Measurements from ENCODE around the gene PAX5. TPM values are rescaled to one million over a fixed set of nuclear protein-coding genes. Genes with fewer than 3 reads are reported as not detected.

The PAX5 gene
- total RNA-seq, 3 donors from 2014 or later (not counting 1 experiment from before 2014, with no cell fraction given), result 1.3 to 2.1 (median 2.0) TPM

DNA sequence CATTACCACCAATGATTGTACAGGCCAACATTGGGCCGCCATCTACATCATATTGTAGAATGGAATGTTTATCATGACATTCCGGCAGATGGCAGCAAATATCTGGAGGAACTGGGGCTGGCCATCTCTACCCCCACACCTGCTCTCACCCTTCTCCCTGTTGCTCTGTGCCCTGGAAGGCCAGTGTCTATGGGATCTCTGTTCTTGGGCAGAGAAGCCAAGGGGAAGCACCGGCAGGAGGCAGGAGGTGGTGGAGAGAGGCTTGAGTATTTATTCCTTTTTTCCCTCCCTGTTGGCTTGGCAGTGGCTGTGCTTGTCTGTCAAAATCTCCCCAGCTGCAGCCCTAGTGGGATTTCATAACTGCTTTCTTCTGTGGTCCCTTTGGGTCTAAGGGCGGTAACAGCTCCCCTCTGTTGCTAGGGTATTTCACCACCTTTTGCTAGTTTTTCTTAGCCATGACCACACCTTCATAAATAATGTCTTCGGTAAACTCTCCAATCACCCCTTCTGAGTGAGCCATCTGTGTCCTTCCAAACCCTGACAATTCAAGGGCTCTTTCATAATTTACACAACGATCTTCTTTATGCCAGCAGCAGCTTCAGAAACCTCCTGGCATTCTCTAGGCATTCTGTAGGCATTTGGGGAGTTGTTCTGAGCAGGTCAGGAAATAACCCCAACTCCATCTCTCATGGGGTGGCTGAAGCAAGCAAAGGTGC, 235.6 kb downstream of the PAX5 start:
- Mint-ChIP-seq H3K4me3 (no peak overlapping the region), H3K27ac (no peak overlapping the region), H3K9me3 (no peaks in the 10 kb centered on the region), H3K27me3 (ENCODE audit: low read depth in 2 of 2) (peaks cover 17 to 29% of the 10 kb centered on the region in 2 donors), H3K36me3 (peaks cover under 1% of the 10 kb centered on the region), H3K4me1 (no peaks in the 10 kb centered on the region)
- H3K4me1 ChIP-seq (ENCODE audit: control insufficient read depth, insufficient read depth, low read length), result no peaks in the 10 kb centered on the region
- no peak overlapping the region for H3K27ac ChIP-seq (ENCODE audit: low read length)
- WGBS (ENCODE audit: insufficient coverage), result 79% methylated on average over 6 of the region's 6 CpGs
- H3K4me3 ChIP-seq (ENCODE audit: low read length), result no peak overlapping the region
- peaks cover 6% of the 10 kb centered on the region for H3K9me3 ChIP-seq (ENCODE audit: control insufficient read depth, insufficient read depth, low read length)
- no peaks in the 10 kb centered on the region for H3K36me3 ChIP-seq (ENCODE audit: control insufficient read depth, insufficient read depth, low read length)
- DNase-seq, result no peak
- TF ChIP-seq, protein P1, sequence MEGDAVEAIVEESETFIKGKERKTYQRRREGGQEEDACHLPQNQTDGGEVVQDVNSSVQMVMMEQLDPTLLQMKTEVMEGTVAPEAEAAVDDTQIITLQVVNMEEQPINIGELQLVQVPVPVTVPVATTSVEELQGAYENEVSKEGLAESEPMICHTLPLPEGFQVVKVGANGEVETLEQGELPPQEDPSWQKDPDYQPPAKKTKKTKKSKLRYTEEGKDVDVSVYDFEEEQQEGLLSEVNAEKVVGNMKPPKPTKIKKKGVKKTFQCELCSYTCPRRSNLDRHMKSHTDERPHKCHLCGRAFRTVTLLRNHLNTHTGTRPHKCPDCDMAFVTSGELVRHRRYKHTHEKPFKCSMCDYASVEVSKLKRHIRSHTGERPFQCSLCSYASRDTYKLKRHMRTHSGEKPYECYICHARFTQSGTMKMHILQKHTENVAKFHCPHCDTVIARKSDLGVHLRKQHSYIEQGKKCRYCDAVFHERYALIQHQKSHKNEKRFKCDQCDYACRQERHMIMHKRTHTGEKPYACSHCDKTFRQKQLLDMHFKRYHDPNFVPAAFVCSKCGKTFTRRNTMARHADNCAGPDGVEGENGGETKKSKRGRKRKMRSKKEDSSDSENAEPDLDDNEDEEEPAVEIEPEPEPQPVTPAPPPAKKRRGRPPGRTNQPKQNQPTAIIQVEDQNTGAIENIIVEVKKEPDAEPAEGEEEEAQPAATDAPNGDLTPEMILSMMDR (IDR thresholded peaks at IDR 0.05), result no peak
- H3K27me3 ChIP-seq (ENCODE audit: control insufficient read depth, insufficient read depth, low read length), result no peaks in the 10 kb centered on the region
- intact Hi-C loops (cut with micrococcal nuclease), result no loop called here
- ATAC-seq, result no peak

DNA sequence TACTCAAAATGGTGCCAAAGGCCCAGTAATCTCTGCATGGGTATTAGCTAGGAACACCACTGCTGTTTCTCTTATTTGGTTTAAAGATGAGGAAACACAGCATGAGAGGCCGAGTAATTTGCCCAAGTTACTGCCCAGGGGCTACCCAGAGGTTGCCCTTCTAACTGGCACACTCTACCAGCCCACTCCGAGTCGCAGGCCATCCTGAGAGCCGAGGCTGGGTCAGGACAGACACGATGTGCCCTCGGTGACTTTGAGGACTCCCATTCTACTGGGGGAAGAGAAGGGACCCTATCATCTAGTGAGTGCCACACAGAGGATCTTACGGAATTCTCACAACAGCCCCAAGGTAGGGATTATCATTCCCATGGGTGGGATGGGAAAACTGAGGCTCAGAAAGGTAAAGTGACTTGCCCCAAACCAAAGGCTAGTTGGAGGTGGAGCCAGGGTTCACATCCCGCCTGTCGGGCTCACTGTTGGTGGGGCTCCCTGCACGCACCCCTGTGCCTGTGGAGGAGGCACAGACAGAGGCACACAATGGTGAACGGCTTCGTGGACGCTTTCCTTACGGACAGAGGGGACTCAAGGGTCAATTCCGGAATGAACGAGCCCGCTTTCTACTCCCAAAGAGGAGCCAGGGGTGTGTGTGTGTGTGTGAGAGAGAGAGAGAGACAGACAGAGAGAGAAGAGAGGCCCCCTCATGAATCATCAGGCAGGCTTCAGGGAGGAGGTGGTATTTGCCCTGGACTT, 236.4 kb downstream of the PAX5 start:
- H3K4me1 Mint-ChIP-seq, result no peaks in the 10 kb centered on the region
- H3K27me3 Mint-ChIP-seq (ENCODE audit: low read depth in 2 of 2), result peaks cover 13 to 21% of the 10 kb centered on the region in 2 donors
- H3K4me3 ChIP-seq (ENCODE audit: low read length), result no peak overlapping the region
- intact Hi-C loops (cut with micrococcal nuclease), result no loop called here
- H3K36me3 Mint-ChIP-seq, result peaks cover 8% of the 10 kb centered on the region
- H3K9me3 Mint-ChIP-seq, result peaks cover 2 to 3% of the 10 kb centered on the region in 2 donors
- no peaks in the 10 kb centered on the region for H3K36me3 ChIP-seq (ENCODE audit: control insufficient read depth, insufficient read depth, low read length)
- no peaks in the 10 kb centered on the region for H3K27me3 ChIP-seq (ENCODE audit: control insufficient read depth, insufficient read depth, low read length)
- H3K4me3 Mint-ChIP-seq, result no peak overlapping the region
- no peak overlapping the region for H3K27ac Mint-ChIP-seq
- H3K9me3 ChIP-seq (ENCODE audit: control insufficient read depth, insufficient read depth, low read length), result peaks cover 13% of the 10 kb centered on the region
- ATAC-seq (no peak), DNase-seq (no peak)
- WGBS (ENCODE audit: insufficient coverage), result 91% methylated on average over 16 of the region's 17 CpGs
- H3K4me1 ChIP-seq (ENCODE audit: control insufficient read depth, insufficient read depth, low read length), result no peaks in the 10 kb centered on the region
- TF ChIP-seq, protein P1 (IDR thresholded peaks at IDR 0.05), result no peak
- no peak overlapping the region for H3K27ac ChIP-seq (ENCODE audit: low read length)

DNA sequence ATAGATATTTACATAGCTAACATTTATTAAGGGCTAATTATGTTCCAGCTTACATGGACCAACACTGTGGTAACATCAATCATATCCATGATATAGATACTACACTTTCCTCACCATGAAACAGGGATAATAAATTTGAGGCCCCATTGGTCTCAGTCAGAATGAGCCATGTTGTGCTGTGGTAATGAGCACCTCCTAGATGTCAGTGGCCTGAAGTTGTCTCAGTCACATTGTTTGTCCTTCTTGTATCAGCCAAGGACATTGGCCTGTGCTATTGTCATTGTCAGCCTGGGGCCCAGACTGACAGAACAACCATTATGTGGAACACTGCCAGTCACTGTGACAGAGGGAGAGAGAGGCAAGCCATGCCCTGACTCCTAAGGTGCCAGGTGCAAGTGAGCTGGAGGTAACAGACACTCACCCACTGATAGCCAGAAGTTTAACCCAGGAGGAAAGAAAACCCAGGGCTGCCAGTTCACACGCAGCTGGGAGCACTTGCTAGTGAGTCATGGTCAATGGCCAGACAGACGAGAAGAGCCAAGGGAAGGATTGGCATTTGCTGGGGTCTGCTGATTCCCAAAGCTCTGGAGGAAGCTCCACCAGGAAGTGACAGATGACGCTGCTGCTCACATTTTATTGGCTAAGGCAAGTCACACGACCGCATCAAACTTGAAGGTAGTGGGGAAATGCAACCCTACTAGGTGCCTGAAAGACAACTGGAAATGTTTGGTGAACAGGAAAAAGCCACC, 237.2 kb downstream of the PAX5 start:
- peaks cover 13% of the 10 kb centered on the region for H3K9me3 ChIP-seq (ENCODE audit: control insufficient read depth, insufficient read depth, low read length)
- H3K4me1 ChIP-seq (ENCODE audit: control insufficient read depth, insufficient read depth, low read length), result no peaks in the 10 kb centered on the region
- H3K27ac ChIP-seq (ENCODE audit: low read length), result no peak overlapping the region
- Mint-ChIP-seq H3K27me3 (ENCODE audit: low read depth in 2 of 2) (peaks cover 8 to 13% of the 10 kb centered on the region in 2 donors), H3K36me3 (peaks cover 8% of the 10 kb centered on the region), H3K27ac (no peak overlapping the region), H3K4me3 (no peak overlapping the region), H3K9me3 (peaks cover 4 to 6% of the 10 kb centered on the region in 2 donors), H3K4me1 (no peaks in the 10 kb centered on the region)
- TF ChIP-seq, protein P1 (IDR thresholded peaks at IDR 0.05), result no peak
- H3K4me3 ChIP-seq (ENCODE audit: low read length), result no peak overlapping the region
- no peaks in the 10 kb centered on the region for H3K27me3 ChIP-seq (ENCODE audit: control insufficient read depth, insufficient read depth, low read length)
- 75% methylated on average over 5 of the region's 5 CpGs for WGBS (ENCODE audit: insufficient coverage)
- intact Hi-C loops (cut with micrococcal nuclease), result no loop called here
- DNase-seq (no peak), ATAC-seq (no peak)
- no peaks in the 10 kb centered on the region for H3K36me3 ChIP-seq (ENCODE audit: control insufficient read depth, insufficient read depth, low read length)

Data from natural killer cell (primary cell).